ENCODE results near the gene VPS13D. TPM values are rescaled to one million over a fixed set of nuclear protein-coding genes. Genes with fewer than 3 reads are reported as not detected.
"Not testable (repeated sequence)": the region's sequence is repeated elsewhere in the genome, so short reads cannot be mapped to it uniquely, and the experiment has no call there.

VPS13D gene
- total RNA-seq, 1 experiment from 2014 or later = 9.6 TPM

GRCh38 chr1:12511516-12512468, 282.0 kb downstream of the VPS13D start:
- no peak for DNase-seq (ENCODE audit: low spot score)

GRCh38 chr1:12513181-12513580, 283.4 kb downstream of the VPS13D start:
- DNase-seq (ENCODE audit: low spot score) = no peak

- no peak for DNase-seq (ENCODE audit: low spot score)
Observed at GRCh38 chr1:12514590-12514989, 284.8 kb downstream of the VPS13D start.

GRCh38 chr1:12515234-12515633, 285.4 kb downstream of the VPS13D start:
- no peak for DNase-seq (ENCODE audit: low spot score)

- DNase-seq (ENCODE audit: low spot score) = no peak
Observed at GRCh38 chr1:12516741-12517140, 286.9 kb downstream of the VPS13D start.

GRCh38 chr1:12518931-12519692, 289.3 kb downstream of the VPS13D start:
- no peak for DNase-seq (ENCODE audit: low spot score)

- DNase-seq (ENCODE audit: low spot score) = no peak
Observed at GRCh38 chr1:12519693-12520364, 290.0 kb downstream of the VPS13D start.

- no peak for DNase-seq (ENCODE audit: low spot score)
Observed at GRCh38 chr1:12521096-12521495, 291.3 kb downstream of the VPS13D start.

GRCh38 chr1:12522780-12523179, 292.9 kb downstream of the VPS13D start:
- DNase-seq (ENCODE audit: low spot score) = not testable (repeated sequence)

GRCh38 chr1:12524266-12524665, 294.4 kb downstream of the VPS13D start:
- DNase-seq (ENCODE audit: low spot score) = no peak

- DNase-seq (ENCODE audit: low spot score) = peak; percentile 16
Observed at GRCh38 chr1:12525311-12526181, 295.7 kb downstream of the VPS13D start.

GRCh38 chr1:12527564-12527963, 297.7 kb downstream of the VPS13D start:
- DNase-seq (ENCODE audit: low spot score) = no peak

GRCh38 chr1:12528021-12528852, 298.4 kb downstream of the VPS13D start:
- DNase-seq (ENCODE audit: low spot score) = peak; percentile 87

GRCh38 chr1:12529640-12530174, 299.9 kb downstream of the VPS13D start:
- DNase-seq (ENCODE audit: low spot score) = no peak

GRCh38 chr1:12530462-12531178, 300.8 kb downstream of the VPS13D start:
- no peak for DNase-seq (ENCODE audit: low spot score)

- DNase-seq (ENCODE audit: low spot score) = no peak
Observed at GRCh38 chr1:12531179-12531499, 301.3 kb downstream of the VPS13D start.

GRCh38 chr1:12532405-12533315, 302.8 kb downstream of the VPS13D start:
- no peak for DNase-seq (ENCODE audit: low spot score)

GRCh38 chr1:12536023-12536639, 306.3 kb downstream of the VPS13D start:
- DNase-seq (ENCODE audit: low spot score) = no peak
